Hepatocyte (in vitro differentiated cells): ENCODE data around the gene ZFYVE9.

Experiments
- CTCF ChIP-seq: fragments of 200-600 bp; sonication (generic); IDR thresholded peaks from 2 replicates; pipeline ENCODE4 v1.5.1; 2016; ENCODE audit warnings: antibody characterized with exemption, mild to moderate bottlenecking; ENCODE audit not compliant: poor library complexity
- EZH2 ChIP-seq: fragments of 200-600 bp; sonication (generic); IDR thresholded peaks from 2 replicates; pipeline ENCODE4 v1.6.1; 2016; ENCODE audit warnings: antibody characterized with exemption, mild to moderate bottlenecking, borderline replicate concordance

GRCh38 chr1:52368383-52369172 lies 226.7 kb downstream of the ZFYVE9 start:
- TF ChIP-seq EZH2 = no peak
- peak; percentile 22 for TF ChIP-seq CTCF
